Ovary (tissue), 3 donors: ENCODE measurements around the gene TAS1R1.

Source experiments
- EP300 ChIP-seq: sonication (generic); formaldehyde crosslinking; IDR thresholded peaks from one replicate; pipeline ENCODE4 v1.6.1; 2017; ENCODE audit warnings: antibody characterized with exemption
- POLR2A ChIP-seq: fragments of 450-650 bp; IDR thresholded peaks from one replicate; pipeline ENCODE4 v1.6.1; 2017; ENCODE audit warnings: antibody characterized with exemption, mild to moderate bottlenecking, moderate library complexity
- TF ChIP-seq, protein P1 (sequence below), 3 donors: fragments of 450-650 bp in 2 of 3; fragments of 200-600 bp in 1 of 3; IDR thresholded peaks; one replicate each; pipeline versions ENCODE4 v1.5.1 to v1.8.0; 2016 to 2022; ENCODE audit warnings: antibody characterized with exemption in 3 of 3, mild to moderate bottlenecking in 1 of 3
- donor health status: DM: no; HTN: no; CAD: no.

GRCh38 chr1:6599141-6599975 lies 44.3 kb downstream of the TAS1R1 start:
- TF ChIP-seq, protein P1, sequence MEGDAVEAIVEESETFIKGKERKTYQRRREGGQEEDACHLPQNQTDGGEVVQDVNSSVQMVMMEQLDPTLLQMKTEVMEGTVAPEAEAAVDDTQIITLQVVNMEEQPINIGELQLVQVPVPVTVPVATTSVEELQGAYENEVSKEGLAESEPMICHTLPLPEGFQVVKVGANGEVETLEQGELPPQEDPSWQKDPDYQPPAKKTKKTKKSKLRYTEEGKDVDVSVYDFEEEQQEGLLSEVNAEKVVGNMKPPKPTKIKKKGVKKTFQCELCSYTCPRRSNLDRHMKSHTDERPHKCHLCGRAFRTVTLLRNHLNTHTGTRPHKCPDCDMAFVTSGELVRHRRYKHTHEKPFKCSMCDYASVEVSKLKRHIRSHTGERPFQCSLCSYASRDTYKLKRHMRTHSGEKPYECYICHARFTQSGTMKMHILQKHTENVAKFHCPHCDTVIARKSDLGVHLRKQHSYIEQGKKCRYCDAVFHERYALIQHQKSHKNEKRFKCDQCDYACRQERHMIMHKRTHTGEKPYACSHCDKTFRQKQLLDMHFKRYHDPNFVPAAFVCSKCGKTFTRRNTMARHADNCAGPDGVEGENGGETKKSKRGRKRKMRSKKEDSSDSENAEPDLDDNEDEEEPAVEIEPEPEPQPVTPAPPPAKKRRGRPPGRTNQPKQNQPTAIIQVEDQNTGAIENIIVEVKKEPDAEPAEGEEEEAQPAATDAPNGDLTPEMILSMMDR (IDR thresholded peaks at IDR 0.05) = no peak
- TF ChIP-seq POLR2A = no peak
- no peak for TF ChIP-seq EP300
